Endothelial cell (in vitro differentiated cells): ENCODE results near the gene SCYGR4. TPM values are rescaled to one million over a fixed set of nuclear protein-coding genes. Genes with fewer than 3 reads are reported as not detected.

ENCODE experiments used
- DNase-seq: peaks from one replicate; pipeline ENCODE4 v3.0.0; 2021; ENCODE audit warnings: low spot score
- H3K27ac Mint-ChIP-seq: one replicate; pipeline ENCODE4 v1.8.0; 2021; ENCODE audit warnings: mixed read lengths, inconsistent platforms; ENCODE audit not compliant: unreplicated experiment
- H3K27me3 Mint-ChIP-seq: one replicate; pipeline ENCODE4 v1.8.0; 2021; ENCODE audit warnings: mild to moderate bottlenecking, moderate library complexity, mixed read lengths, inconsistent platforms; ENCODE audit not compliant: unreplicated experiment
- H3K36me3 Mint-ChIP-seq: one replicate; pipeline ENCODE4 v1.8.0; 2021; ENCODE audit warnings: mild to moderate bottlenecking, low read depth, mixed read lengths, inconsistent platforms; ENCODE audit not compliant: unreplicated experiment
- H3K4me1 Mint-ChIP-seq: one replicate; pipeline ENCODE4 v1.8.0; 2021; ENCODE audit warnings: mild to moderate bottlenecking, mixed read lengths, inconsistent platforms; ENCODE audit not compliant: unreplicated experiment
- H3K4me3 Mint-ChIP-seq: one replicate; pipeline ENCODE4 v1.8.0; 2021; ENCODE audit warnings: mild to moderate bottlenecking, mixed read lengths, inconsistent platforms; ENCODE audit not compliant: unreplicated experiment
- H3K9me3 Mint-ChIP-seq: one replicate; pipeline ENCODE4 v1.8.0; 2021; ENCODE audit warnings: mixed read lengths, inconsistent platforms; ENCODE audit not compliant: unreplicated experiment
- CTCF ChIP-seq: fragments of 200-600 bp; sonication (generic); IDR thresholded peaks from one replicate; pipeline ENCODE4 v1.5.0; 2021; ENCODE audit warnings: antibody characterized with exemption; ENCODE audit not compliant: unreplicated experiment
- total RNA-seq: library from RNA; stranded (reverse); fragmentation: NEBNext Ultra II Directional; extraction: Animal tissue kit (Norgen Biotek cat#: 25700); gene quantifications from one replicate; pipeline ENCODE4 v1.2.1, GENCODE V29; 2021; ENCODE audit not compliant: unreplicated experiment

SCYGR4 gene
- total RNA-seq, 1 donor from 2014 or later: not detected

- H3K9me3 Mint-ChIP-seq: no peaks in the 10 kb centered on the region
- no peak overlapping the region for H3K27ac Mint-ChIP-seq
- H3K36me3 Mint-ChIP-seq: no peaks in the 10 kb centered on the region
- no peak overlapping the region for H3K4me3 Mint-ChIP-seq
- H3K4me1 Mint-ChIP-seq: peaks cover 5% of the 10 kb centered on the region
- no peak for TF ChIP-seq CTCF
- no peaks in the 10 kb centered on the region for H3K27me3 Mint-ChIP-seq
- DNase-seq: no peak
Measured at GRCh38 chr2:227616631-227617030, 667 bp upstream of the SCYGR4 start.

- H3K9me3 Mint-ChIP-seq: no peaks in the 10 kb centered on the region
- no peaks in the 10 kb centered on the region for H3K27me3 Mint-ChIP-seq
- H3K4me1 Mint-ChIP-seq: no peaks in the 10 kb centered on the region
- H3K4me3 Mint-ChIP-seq: no peak overlapping the region
- no peaks in the 10 kb centered on the region for H3K36me3 Mint-ChIP-seq
- no peak for TF ChIP-seq CTCF
- DNase-seq: no peak
- no peak overlapping the region for H3K27ac Mint-ChIP-seq
Measured at GRCh38 chr2:227623226-227623625, 5.9 kb downstream of the SCYGR4 start.

- H3K27ac Mint-ChIP-seq: no peak overlapping the region
- no peaks in the 10 kb centered on the region for H3K9me3 Mint-ChIP-seq
- no peak for TF ChIP-seq CTCF
- H3K4me1 Mint-ChIP-seq: no peaks in the 10 kb centered on the region
- H3K4me3 Mint-ChIP-seq: no peak overlapping the region
- H3K36me3 Mint-ChIP-seq: no peaks in the 10 kb centered on the region
- no peaks in the 10 kb centered on the region for H3K27me3 Mint-ChIP-seq
- DNase-seq: no peak
Measured at GRCh38 chr2:227625420-227625819, 8.1 kb downstream of the SCYGR4 start.

GRCh38 chr2:227626580-227627151, 9.4 kb downstream of the SCYGR4 start:
- Mint-ChIP-seq H3K27me3 (no peaks in the 10 kb centered on the region), H3K36me3 (no peaks in the 10 kb centered on the region), H3K4me3 (no peak overlapping the region), H3K9me3 (no peaks in the 10 kb centered on the region), H3K27ac (no peak overlapping the region), H3K4me1 (no peaks in the 10 kb centered on the region)
- no peak for TF ChIP-seq CTCF
- DNase-seq: no peak

DNA sequence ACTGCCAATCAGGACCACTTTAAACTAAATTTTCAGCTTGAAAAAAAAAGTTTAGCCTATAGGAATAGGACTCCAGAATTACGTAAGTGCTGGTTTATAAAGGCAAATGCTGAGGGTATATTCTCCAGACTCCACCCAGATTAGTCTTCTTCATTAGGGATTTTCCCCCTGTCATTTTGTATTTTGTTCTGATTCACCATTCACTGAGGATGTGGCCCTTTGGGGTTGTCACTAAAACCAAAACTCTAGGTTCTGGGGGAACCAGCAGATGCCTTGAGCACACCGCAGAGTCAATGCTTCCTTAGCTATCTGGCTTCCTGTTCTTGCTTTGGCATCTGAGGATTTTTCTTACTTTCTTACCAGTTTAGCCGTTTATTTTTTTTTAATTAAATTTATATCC, 10.5 kb downstream of the SCYGR4 start:
- no peaks in the 10 kb centered on the region for H3K27me3 Mint-ChIP-seq

More for the DNA sequence above, 10.5 kb downstream of the SCYGR4 start:
- no peak for TF ChIP-seq CTCF
- Mint-ChIP-seq H3K27ac (no peak overlapping the region), H3K4me3 (no peak overlapping the region), H3K9me3 (no peaks in the 10 kb centered on the region), H3K4me1 (no peaks in the 10 kb centered on the region), H3K36me3 (no peaks in the 10 kb centered on the region)
- DNase-seq: no peak
